M059J (cell line): ENCODE results near the gene ST8SIA1. TPM values are rescaled to one million over a fixed set of nuclear protein-coding genes. Genes with fewer than 3 reads are reported as not detected.
A peak's percentile ranks its signal among the peaks of the same experiment; 100 is the strongest.
"Not testable (repeated sequence)": the region's sequence is repeated elsewhere in the genome, so short reads cannot be mapped to it uniquely, and the experiment has no call there.

ENCODE experiments used
- DNase-seq: peaks from one replicate; pipeline ENCODE4 v3.0.0-alpha.2; 2012; ENCODE audit warnings: low read depth
- total RNA-seq: library from RNA; depleted of rRNA; stranded (reverse); fragments of >200 nt; shearing (Covaris generic); gene quantifications from 2 replicates; pipeline ENCODE4 v1.2.3, GENCODE V29; 2014; rRNA removed

The ST8SIA1 gene, protein sequence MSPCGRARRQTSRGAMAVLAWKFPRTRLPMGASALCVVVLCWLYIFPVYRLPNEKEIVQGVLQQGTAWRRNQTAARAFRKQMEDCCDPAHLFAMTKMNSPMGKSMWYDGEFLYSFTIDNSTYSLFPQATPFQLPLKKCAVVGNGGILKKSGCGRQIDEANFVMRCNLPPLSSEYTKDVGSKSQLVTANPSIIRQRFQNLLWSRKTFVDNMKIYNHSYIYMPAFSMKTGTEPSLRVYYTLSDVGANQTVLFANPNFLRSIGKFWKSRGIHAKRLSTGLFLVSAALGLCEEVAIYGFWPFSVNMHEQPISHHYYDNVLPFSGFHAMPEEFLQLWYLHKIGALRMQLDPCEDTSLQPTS
- 0.15 and 2.5 TPM in 2 replicates for total RNA-seq

DNA sequence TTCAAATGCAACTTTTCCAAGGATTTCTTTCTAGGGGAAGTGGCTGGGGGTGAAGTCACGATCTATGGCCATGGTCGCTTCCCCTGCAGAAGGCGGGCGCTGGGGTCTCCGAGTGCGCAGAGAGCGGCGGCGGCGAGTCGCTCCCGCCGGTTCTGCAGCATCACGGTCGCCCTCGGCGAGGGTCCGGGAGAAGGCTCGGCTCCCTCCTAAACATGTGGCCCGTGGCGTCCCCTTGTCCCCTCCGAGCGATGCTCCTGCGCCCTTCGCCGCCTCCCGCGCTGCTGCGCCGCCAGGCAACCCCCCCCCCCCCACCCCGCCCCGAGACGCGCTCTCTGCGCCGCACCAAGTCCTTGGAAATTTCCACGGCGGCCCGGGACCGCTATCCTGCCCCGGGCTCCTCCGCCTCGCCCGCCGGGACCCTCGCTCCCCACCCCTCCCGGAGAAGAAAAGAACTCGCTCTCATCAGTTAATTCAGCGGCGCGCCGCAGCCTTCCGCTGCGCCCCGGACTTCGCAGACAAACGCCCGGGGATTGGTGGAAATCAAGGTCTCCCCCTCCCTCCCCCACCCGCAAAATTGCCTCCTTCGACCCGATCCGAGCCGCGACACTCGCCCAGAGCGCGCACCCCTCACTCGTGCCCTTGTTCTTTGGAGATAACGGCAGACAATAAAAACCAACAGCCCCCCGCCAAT, at the start of gene ST8SIA1:
Gene ST8SIA1 (minus strand): TSS at position 298 of the 691 bp plus-strand sequence. CDS start 475 bp downstream, outside the sequence.
- peak; percentile 21 for DNase-seq

GRCh38 chr12:22380031-22380430, 45.5 kb upstream of the ST8SIA1 start:
- no peak for DNase-seq

DNA sequence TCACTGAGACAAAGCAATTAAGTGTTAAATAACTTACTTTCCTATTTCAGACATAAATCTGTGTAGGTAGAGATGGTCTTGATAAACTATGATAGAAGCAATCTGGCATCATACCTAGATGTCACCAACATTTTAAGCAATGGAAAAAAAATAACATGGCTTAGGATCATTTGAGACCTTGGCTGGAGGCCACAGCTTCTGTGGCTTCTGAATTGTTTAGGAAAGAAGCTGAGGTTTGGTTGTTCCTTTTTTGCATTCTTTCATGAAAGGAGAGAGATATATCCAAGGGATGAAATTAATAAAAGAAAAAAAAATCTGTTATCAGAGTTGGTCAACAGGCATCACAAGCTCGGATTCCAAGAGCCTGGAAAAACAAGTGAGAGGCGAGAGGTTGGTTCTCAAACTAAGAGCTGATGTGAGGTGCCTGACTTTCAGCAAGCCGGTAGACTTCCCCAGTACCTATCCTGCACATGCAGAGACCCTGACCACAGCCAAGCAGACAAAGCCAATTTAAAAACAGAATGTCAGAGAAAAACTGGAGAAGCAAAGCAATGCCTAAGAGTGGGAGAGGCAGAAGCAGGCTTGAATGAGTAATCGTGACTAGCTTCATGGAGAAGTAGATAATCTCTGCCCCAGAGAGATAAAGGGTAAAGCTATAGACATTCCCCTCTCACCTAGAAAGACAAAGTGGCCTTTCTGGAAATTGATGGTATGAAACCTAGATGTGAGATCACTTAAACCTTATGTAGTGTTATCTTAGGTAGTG, 43.4 kb upstream of the ST8SIA1 start:
- DNase-seq, result peak; percentile 39

- DNase-seq, result not testable (repeated sequence)
These were observed 42.2 kb upstream of the ST8SIA1 start for GRCh38 chr12:22376596-22377150.

- no peak for DNase-seq
These were observed 40.0 kb upstream of the ST8SIA1 start for GRCh38 chr12:22374508-22374907.

- no peak for DNase-seq
These were observed 37.9 kb upstream of the ST8SIA1 start for GRCh38 chr12:22372277-22372837.

GRCh38 chr12:22366181-22366580, 31.7 kb upstream of the ST8SIA1 start:
- DNase-seq, result no peak

GRCh38 chr12:22361785-22362184, 27.3 kb upstream of the ST8SIA1 start:
- no peak for DNase-seq

- no peak for DNase-seq
These were observed 26.3 kb upstream of the ST8SIA1 start for GRCh38 chr12:22360774-22361173.

DNA sequence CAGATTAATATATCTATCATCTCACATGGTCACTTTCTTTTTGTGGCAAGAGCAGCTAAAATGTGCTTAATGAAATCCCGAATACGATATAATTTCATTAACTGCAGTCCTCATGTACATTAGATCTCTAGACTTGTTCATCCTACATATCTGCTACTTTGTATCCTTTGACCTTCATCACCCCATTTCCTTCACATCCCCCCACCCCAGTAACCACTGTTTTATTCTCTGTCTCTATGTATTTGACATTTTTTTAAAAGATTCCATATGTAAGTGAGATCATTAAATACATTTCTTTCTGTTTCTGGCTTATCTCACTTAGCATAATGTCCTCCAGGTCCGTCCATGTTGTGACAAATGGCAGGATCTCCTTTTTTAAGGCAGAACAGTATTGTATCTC, 23.0 kb upstream of the ST8SIA1 start:
- DNase-seq, result no peak

- DNase-seq, result no peak
These were observed 21.7 kb upstream of the ST8SIA1 start for GRCh38 chr12:22356231-22356630.

- no peak for DNase-seq
These were observed 20.6 kb upstream of the ST8SIA1 start for GRCh38 chr12:22355011-22355580.

- no peak for DNase-seq
These were observed 19.3 kb upstream of the ST8SIA1 start for GRCh38 chr12:22353615-22354325.

GRCh38 chr12:22350886-22351285, 16.4 kb upstream of the ST8SIA1 start:
- DNase-seq, result no peak

DNA sequence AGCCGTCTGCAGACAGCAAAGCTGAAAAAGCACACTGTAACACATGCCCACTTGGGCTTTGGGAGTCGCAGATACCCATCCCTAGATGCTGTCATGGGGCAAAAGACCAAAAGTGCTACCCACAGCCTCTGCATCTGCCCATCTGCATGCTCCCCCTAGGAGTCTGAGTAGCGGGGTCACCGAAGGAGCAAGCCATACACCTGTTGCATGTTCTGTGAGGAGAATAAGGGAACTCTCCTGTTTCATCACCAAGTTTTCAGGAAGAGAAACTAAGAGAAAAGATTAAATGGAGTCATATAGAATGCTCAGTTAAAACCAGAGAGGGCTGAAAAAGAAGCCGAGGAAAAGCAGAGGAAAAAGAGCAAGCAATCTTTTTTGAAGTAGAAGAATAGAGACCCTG, 13.7 kb upstream of the ST8SIA1 start:
- no peak for DNase-seq

GRCh38 chr12:22340143-22340542, 5.6 kb upstream of the ST8SIA1 start:
- DNase-seq, result no peak

GRCh38 chr12:22339691-22340090, 5.2 kb upstream of the ST8SIA1 start:
- no peak for DNase-seq

GRCh38 chr12:22335794-22336166, 1.3 kb upstream of the ST8SIA1 start:
- DNase-seq, result no peak

DNA sequence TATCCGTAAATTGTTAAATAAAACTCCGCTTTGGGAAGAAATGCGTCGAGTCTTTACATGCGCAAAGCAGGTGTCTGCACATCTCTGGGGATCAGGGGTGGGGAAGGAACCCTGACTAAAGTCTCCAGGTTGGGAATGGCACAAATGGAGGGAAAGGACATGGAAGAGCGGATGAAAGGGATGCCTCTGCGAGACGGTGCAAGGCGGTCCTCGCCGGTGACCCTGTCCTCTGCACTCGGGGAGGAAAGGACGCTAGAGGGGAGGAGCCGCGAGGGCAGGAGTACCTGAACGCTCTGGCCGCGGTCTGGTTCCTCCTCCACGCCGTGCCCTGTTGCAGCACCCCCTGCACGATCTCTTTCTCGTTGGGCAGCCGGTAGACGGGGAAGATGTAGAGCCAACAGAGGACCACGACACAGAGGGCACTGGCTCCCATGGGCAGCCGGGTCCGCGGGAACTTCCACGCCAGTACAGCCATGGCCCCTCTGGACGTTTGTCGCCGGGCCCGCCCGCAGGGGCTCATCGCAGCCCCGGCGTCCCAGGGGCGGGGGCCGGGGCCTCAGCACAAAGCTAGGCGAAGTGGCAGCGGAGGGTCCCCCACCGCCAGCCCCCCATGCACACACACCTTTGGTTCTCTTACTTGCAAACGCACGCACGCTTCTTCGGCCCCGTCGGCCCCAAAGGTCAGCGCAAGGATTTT, 646 bp downstream of the ST8SIA1 start:
- no peak for DNase-seq

- DNase-seq, result no peak
These were observed 1.3 kb downstream of the ST8SIA1 start for GRCh38 chr12:22333186-22333712.
